H9 (cell line): ENCODE measurements around the gene SNTG2. TPM values are rescaled to one million over a fixed set of nuclear protein-coding genes. Genes with fewer than 3 reads are reported as not detected.
"Not testable (repeated sequence)": the region's sequence is repeated elsewhere in the genome, so short reads cannot be mapped to it uniquely, and the experiment has no call there.

Experiments used
- DNase-seq: peaks from one replicate; pipeline ENCODE4 v3.0.0-alpha.2; 2017
- H2AFZ ChIP-seq: one replicate; pipeline ENCODE4 v1.6.1; 2013; ENCODE audit warnings: mild to moderate bottlenecking, low read length, control low read depth, moderate library complexity
- H2AK5ac ChIP-seq: 2 replicates; pipeline ENCODE4 v1.6.1; 2013; ENCODE audit warnings: low read length, control low read depth, mixed read lengths; ENCODE audit not compliant: insufficient read length
- H2BK120ac ChIP-seq: one replicate; pipeline ENCODE4 v1.6.1; 2013; ENCODE audit warnings: low read depth, mild to moderate bottlenecking, low read length, control low read depth, inconsistent platforms; ENCODE audit not compliant: poor library complexity, severe bottlenecking
- H2BK12ac ChIP-seq: 2 replicates; pipeline ENCODE4 v1.6.1; 2013; ENCODE audit warnings: low read length, control low read depth, mixed read lengths, low read depth; ENCODE audit not compliant: insufficient read length
- H2BK15ac ChIP-seq: 2 replicates; pipeline ENCODE4 v1.6.1; 2013; ENCODE audit warnings: low read depth, low read length, control low read depth
- H2BK20ac ChIP-seq: one replicate; pipeline ENCODE4 v1.6.1; 2013; ENCODE audit warnings: low read depth, mild to moderate bottlenecking, low read length, control low read depth, inconsistent platforms; ENCODE audit not compliant: poor library complexity, severe bottlenecking
- H2BK5ac ChIP-seq: 2 replicates; pipeline ENCODE4 v1.6.1; 2013; ENCODE audit warnings: low read length, control low read depth, mixed read lengths; ENCODE audit not compliant: insufficient read length
- H3K14ac ChIP-seq: 2 replicates; pipeline ENCODE4 v1.6.1; 2013; ENCODE audit warnings: low read length, control low read depth; ENCODE audit not compliant: insufficient read depth
- H3K18ac ChIP-seq: 2 replicates; pipeline ENCODE4 v1.6.1; 2013; ENCODE audit warnings: low read depth, mild to moderate bottlenecking, mixed read lengths, low read length, control low read depth; ENCODE audit not compliant: insufficient read length
- H3K23ac ChIP-seq: 2 replicates; pipeline ENCODE4 v1.6.1; 2013; ENCODE audit warnings: low read length, control low read depth, mixed read lengths, low read depth; ENCODE audit not compliant: insufficient read length
- H3K23me2 ChIP-seq: 2 replicates; pipeline ENCODE4 v1.6.1; 2013; ENCODE audit warnings: low read depth, mild to moderate bottlenecking, mixed read lengths, low read length, control low read depth; ENCODE audit not compliant: insufficient read length, poor library complexity, severe bottlenecking
- H3K27ac ChIP-seq: 2 replicates; pipeline ENCODE4 v1.5.1; 2013; ENCODE audit warnings: low read length, control low read depth, mixed read lengths, low read depth; ENCODE audit not compliant: insufficient read length
- H3K27me3 ChIP-seq: 2 replicates; pipeline ENCODE4 v1.6.1; 2013; ENCODE audit warnings: low read length, control low read depth, inconsistent platforms; ENCODE audit not compliant: insufficient read depth
- H3K4ac ChIP-seq: 2 replicates; pipeline ENCODE4 v1.6.1; 2013; ENCODE audit warnings: low read depth, mild to moderate bottlenecking, control low read depth, inconsistent platforms, low read length, moderate library complexity
- H3K4me1 ChIP-seq: 2 replicates; pipeline ENCODE4 v1.6.1; 2013; ENCODE audit warnings: low read length, control low read depth, inconsistent platforms; ENCODE audit not compliant: insufficient read depth
- H3K4me2 ChIP-seq: 2 replicates; pipeline ENCODE4 v1.6.1; 2013; ENCODE audit warnings: low read length, control low read depth, mixed read lengths; ENCODE audit not compliant: insufficient read length, insufficient read depth
- H3K56ac ChIP-seq: 2 replicates; pipeline ENCODE4 v1.6.1; 2013; ENCODE audit warnings: low read depth, mild to moderate bottlenecking, mixed read lengths, low read length, control low read depth; ENCODE audit not compliant: insufficient read length
- H3K79me1 ChIP-seq: 2 replicates; pipeline ENCODE4 v1.6.1; 2013; ENCODE audit warnings: low read depth, mild to moderate bottlenecking, moderate library complexity, low read length, control low read depth, inconsistent platforms; ENCODE audit not compliant: insufficient read depth, poor library complexity, severe bottlenecking
- H3K79me2 ChIP-seq: 2 replicates; pipeline ENCODE4 v1.6.1; 2013; ENCODE audit warnings: low read length, control low read depth, inconsistent platforms; ENCODE audit not compliant: insufficient read depth
- H3K9ac ChIP-seq: 2 replicates; pipeline ENCODE4 v1.6.1; 2013; ENCODE audit warnings: low read length, control low read depth, mixed read lengths; ENCODE audit not compliant: insufficient read length; ENCODE audit errors: extremely low read depth
- H3K9me3 ChIP-seq: one replicate; pipeline ENCODE4 v1.6.1; 2013; ENCODE audit warnings: low read depth, low read length, inconsistent platforms; ENCODE audit not compliant: control insufficient read depth
- H3T11ph ChIP-seq: one replicate; pipeline ENCODE4 v1.6.1; 2013; ENCODE audit warnings: mild to moderate bottlenecking, low read length, control low read depth, inconsistent platforms
- H4K20me1 ChIP-seq: one replicate; pipeline ENCODE4 v1.6.1; 2013; ENCODE audit not compliant: control insufficient read depth, insufficient read length, insufficient read depth
- H4K5ac ChIP-seq: 2 replicates; pipeline ENCODE4 v1.6.1; 2013; ENCODE audit warnings: low read depth, mild to moderate bottlenecking, mixed read lengths, low read length, control low read depth; ENCODE audit not compliant: insufficient read length
- H4K8ac ChIP-seq: replicated peaks from 2 replicates; pipeline ENCODE4 v1.6.1; 2013; ENCODE audit warnings: low read length, control low read depth, mixed read lengths, low read depth; ENCODE audit not compliant: insufficient read length
- H4K91ac ChIP-seq: 2 replicates; pipeline ENCODE4 v1.6.1; 2013; ENCODE audit warnings: low read depth, mild to moderate bottlenecking, moderate library complexity, mixed read lengths, low read length, control low read depth; ENCODE audit not compliant: insufficient read length
- H3K27ac Mint-ChIP-seq, 3 experiments: 2 replicates in 2 of 3; 3 replicates in 1 of 3; pipeline ENCODE4 v1.8.0; 2020 to 2021; ENCODE audit warnings: mixed read lengths in 3 of 3, mild to moderate bottlenecking in 1 of 3, moderate library complexity in 1 of 3
- H3K27me3 Mint-ChIP-seq: 2 replicates; pipeline ENCODE4 v1.8.0; 2021; ENCODE audit warnings: low read depth, mild to moderate bottlenecking, moderate library complexity, mixed read lengths
- H3K36me3 Mint-ChIP-seq, 3 experiments: 2 replicates in 2 of 3; 3 replicates in 1 of 3; pipeline ENCODE4 v1.8.0; 2020 to 2021; ENCODE audit warnings: low read depth in 3 of 3, mixed read lengths in 3 of 3; ENCODE audit not compliant: insufficient read depth in 1 of 3
- H3K4me1 Mint-ChIP-seq, 2 experiments: 2 replicates each; pipeline ENCODE4 v1.8.0; 2020; ENCODE audit warnings: mixed read lengths in 2 of 2
- H3K4me3 Mint-ChIP-seq, 2 experiments: 2 replicates in 1 of 2; 3 replicates in 1 of 2; pipeline ENCODE4 v1.8.0; 2020 to 2021; ENCODE audit warnings: mild to moderate bottlenecking in 2 of 2, mixed read lengths in 2 of 2, moderate library complexity in 1 of 2
- H3K9me3 Mint-ChIP-seq, 2 experiments: 2 replicates in 1 of 2; 3 replicates in 1 of 2; pipeline ENCODE4 v1.8.0; 2020; ENCODE audit warnings: mild to moderate bottlenecking in 2 of 2, mixed read lengths in 2 of 2, moderate library complexity in 1 of 2
- WGBS: extraction: QIAGEN DNeasy Blood & Tissue Kit; methylation state at CpG from one replicate; pipeline ENCODE4 v1.1.7; 2013; ENCODE audit warnings: missing lambda C conversion rate, low lambda C conversion rate, mixed read lengths; ENCODE audit not compliant: insufficient read length; ENCODE audit errors: extremely low coverage; 5-methylcytosine and 5-hydroxymethylcytosine counted together
- total RNA-seq: library from RNA; stranded (reverse); gene quantifications from 2 replicates; pipeline ENCODE4 v1.2.1, GENCODE V29; 2021
- TF ChIP-seq, protein P1 (sequence below): fragments of 200-600 bp; sonication (generic); conservative IDR thresholded peaks from 3 replicates; pipeline ENCODE4 v1.8.0; 2021; ENCODE audit warnings: antibody characterized with exemption, mild to moderate bottlenecking

The SNTG2 gene
- total RNA-seq, 1 experiment from 2014 or later = 13.2 TPM

- no peaks in the 10 kb centered on the region for H3K27me3 ChIP-seq
- H3K4me3 Mint-ChIP-seq = no peak overlapping the region
- H2BK15ac ChIP-seq = no peak overlapping the region
- no peak for DNase-seq
- no peaks in the 10 kb centered on the region for H3K23me2 ChIP-seq
- no peaks in the 10 kb centered on the region for H3K79me2 ChIP-seq
- TF ChIP-seq, protein P1, sequence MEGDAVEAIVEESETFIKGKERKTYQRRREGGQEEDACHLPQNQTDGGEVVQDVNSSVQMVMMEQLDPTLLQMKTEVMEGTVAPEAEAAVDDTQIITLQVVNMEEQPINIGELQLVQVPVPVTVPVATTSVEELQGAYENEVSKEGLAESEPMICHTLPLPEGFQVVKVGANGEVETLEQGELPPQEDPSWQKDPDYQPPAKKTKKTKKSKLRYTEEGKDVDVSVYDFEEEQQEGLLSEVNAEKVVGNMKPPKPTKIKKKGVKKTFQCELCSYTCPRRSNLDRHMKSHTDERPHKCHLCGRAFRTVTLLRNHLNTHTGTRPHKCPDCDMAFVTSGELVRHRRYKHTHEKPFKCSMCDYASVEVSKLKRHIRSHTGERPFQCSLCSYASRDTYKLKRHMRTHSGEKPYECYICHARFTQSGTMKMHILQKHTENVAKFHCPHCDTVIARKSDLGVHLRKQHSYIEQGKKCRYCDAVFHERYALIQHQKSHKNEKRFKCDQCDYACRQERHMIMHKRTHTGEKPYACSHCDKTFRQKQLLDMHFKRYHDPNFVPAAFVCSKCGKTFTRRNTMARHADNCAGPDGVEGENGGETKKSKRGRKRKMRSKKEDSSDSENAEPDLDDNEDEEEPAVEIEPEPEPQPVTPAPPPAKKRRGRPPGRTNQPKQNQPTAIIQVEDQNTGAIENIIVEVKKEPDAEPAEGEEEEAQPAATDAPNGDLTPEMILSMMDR = no peak
- H4K91ac ChIP-seq = no peak overlapping the region
- H3K27ac ChIP-seq = no peak overlapping the region
- peaks cover 0 to 2% of the 10 kb centered on the region in 2 experiments; a peak in 1 of 4 replicates for H3K4me1 Mint-ChIP-seq
- H3K9me3 Mint-ChIP-seq = peaks cover 23 to 24% of the 10 kb centered on the region in 2 experiments
- H3K27ac Mint-ChIP-seq = no peak overlapping the region
- H3K36me3 Mint-ChIP-seq = peaks cover 21 to 35% (median 28%) of the 10 kb centered on the region in 3 experiments; a peak in 6 of 7 replicates
- no peak overlapping the region for H2AFZ ChIP-seq
- H3T11ph ChIP-seq = no peak overlapping the region
- no peak overlapping the region for H2BK120ac ChIP-seq
- no peak overlapping the region for H3K56ac ChIP-seq
- WGBS = no CpG with 5 or more reads among the region's 19 CpGs
- no peak overlapping the region for H3K23ac ChIP-seq
- no peak overlapping the region for H4K8ac ChIP-seq
- H3K4ac ChIP-seq = no peak overlapping the region
- no peaks in the 10 kb centered on the region for H4K20me1 ChIP-seq
- no peak overlapping the region for H2BK20ac ChIP-seq
- no peak overlapping the region for H2BK5ac ChIP-seq
- no peaks in the 10 kb centered on the region for H3K79me1 ChIP-seq
- H3K14ac ChIP-seq = no peak overlapping the region
- no peaks in the 10 kb centered on the region for H3K4me1 ChIP-seq
- no peak overlapping the region for H4K5ac ChIP-seq
- H3K18ac ChIP-seq = no peak overlapping the region
- no peaks in the 10 kb centered on the region; the same call in 1 of the 2 replicates for H3K27me3 Mint-ChIP-seq
- no peak overlapping the region for H2BK12ac ChIP-seq
- H3K4me2 ChIP-seq = no peak overlapping the region
- H3K9me3 ChIP-seq = peaks cover 9% of the 10 kb centered on the region
- H2AK5ac ChIP-seq = no peak overlapping the region
- H3K9ac ChIP-seq = no peak overlapping the region
Measured at GRCh38 chr2:1227274-1227900, 276.7 kb downstream of the SNTG2 start.

DNA sequence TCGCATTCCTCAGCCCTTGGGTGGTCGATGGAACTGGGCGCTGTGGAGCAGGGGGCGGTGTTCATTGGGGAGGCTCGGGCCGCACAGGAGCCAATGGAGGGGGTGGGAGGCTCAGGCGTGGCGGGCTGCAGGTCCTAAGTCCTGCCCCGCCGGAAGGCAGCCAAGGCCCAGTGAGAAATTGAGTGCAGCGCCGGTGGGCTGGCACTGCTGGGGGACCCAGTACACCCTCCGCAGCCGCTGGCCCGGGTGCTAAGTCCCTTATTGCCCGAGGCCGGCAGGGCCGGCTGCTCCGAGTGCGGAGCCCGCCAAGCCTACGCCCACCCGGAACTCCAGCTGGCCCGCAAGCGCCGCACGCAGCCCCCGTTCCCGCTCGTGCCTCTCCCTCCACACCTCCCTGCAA is 278.9 kb downstream of the SNTG2 start:
- not testable (repeated sequence) for H3K27me3 Mint-ChIP-seq, H3K4me3 Mint-ChIP-seq, H2BK20ac ChIP-seq, H3K23ac ChIP-seq, H3K23me2 ChIP-seq, H2BK12ac ChIP-seq, H4K20me1 ChIP-seq, H2BK15ac ChIP-seq, H3T11ph ChIP-seq, H3K27me3 ChIP-seq, H2BK120ac ChIP-seq, H2BK5ac ChIP-seq, H3K18ac ChIP-seq, H2AK5ac ChIP-seq, H3K79me2 ChIP-seq, H3K4ac ChIP-seq, H4K5ac ChIP-seq, H2AFZ ChIP-seq, H3K79me1 ChIP-seq, H3K27ac ChIP-seq, H3K9ac ChIP-seq, H3K4me1 Mint-ChIP-seq, H4K8ac ChIP-seq, H3K27ac Mint-ChIP-seq, DNase-seq, H4K91ac ChIP-seq, H3K4me1 ChIP-seq, H3K14ac ChIP-seq, H3K4me2 ChIP-seq, H3K9me3 ChIP-seq, H3K56ac ChIP-seq
- Mint-ChIP-seq H3K9me3 (peaks cover 23 to 24% of the 10 kb centered on the region in 2 experiments), H3K36me3 (peaks cover 21 to 35% (median 23%) of the 10 kb centered on the region in 3 experiments; a peak in 6 of 7 replicates)
- WGBS = no CpG with 5 or more reads among the region's 30 CpGs
